ENCODE measurements around the gene SGMS2. TPM values are rescaled to one million over a fixed set of nuclear protein-coding genes. Genes with fewer than 3 reads are reported as not detected.

Gene SGMS2
- total RNA-seq, result 100 to 1,000 TPM; 278 to 487 (median 347) TPM

DNA sequence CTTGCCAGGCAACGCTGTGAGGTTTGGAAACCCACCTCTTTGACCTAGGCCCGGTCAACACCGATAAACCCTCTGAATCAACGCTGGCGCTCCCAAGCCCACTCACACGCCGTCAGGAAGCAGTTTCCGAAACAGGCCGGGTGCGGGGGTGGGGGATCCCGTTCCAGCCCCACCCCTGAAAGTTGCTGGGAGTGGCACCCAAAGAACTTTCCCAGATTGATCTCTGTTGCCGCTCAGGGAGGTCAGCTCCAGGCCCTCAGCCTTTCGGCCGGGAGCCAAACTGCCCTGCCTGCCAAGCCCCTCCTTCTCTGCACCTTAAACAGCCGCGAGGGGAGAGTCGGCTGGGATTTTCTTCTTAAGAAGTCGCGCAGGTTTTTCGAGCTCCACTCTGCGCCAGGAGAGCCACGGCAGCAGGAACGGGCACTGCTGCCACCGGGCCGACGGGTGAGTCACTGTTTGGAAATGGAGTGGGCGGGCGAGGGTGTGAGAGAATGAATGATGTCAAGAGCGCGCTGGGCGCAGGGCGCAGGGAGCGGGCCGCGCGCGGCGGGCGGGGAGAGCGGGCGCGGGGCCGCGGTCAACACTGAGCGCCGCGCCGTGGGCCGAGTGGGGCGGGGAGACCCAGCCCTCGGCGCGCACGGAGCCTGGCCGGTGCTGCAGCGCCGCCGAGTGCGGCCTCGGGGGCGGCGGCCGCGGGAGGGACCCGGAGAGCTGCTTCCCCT lies at the start of gene SGMS2:
Gene SGMS2 (plus strand): TSS at position 583 of the 722 bp plus-strand sequence. CDS start 70,622 bp downstream, outside the sequence.
- TF ChIP-seq EP300 (IDR thresholded peaks at IDR 0.05) (no peak), POLR2AphosphoS5 (IDR thresholded peaks at IDR 0.05) (peak; percentile 86 to 95)
- intact Hi-C loops (cut with DNase I), result loop anchor here (5.0 kb wide), 2 partner anchors 67 to 83 kb away; no protein-coding TSS in a partner anchor
- Histone ChIP-seq H3K4me1 (peaks cover 5 to 49% (median 42%) of the 10 kb centered on the region in 4 donors), H3K36me3 (no peaks in the 10 kb centered on the region), H3K4me3 (peak within 1 kb of the TSS; percentile 86 to 97 (median 96)), H3K27me3 (no peaks in the 10 kb centered on the region), H3K9me3 (no peaks in the 10 kb centered on the region), H3K27ac (replicated peaks in 1 of 4) (peak within 1 kb of the TSS; percentile 96 to 99 (median 96))
- WGBS, result 1% methylated on average over 14 of the region's 65 CpGs
- peak; percentile 97 for DNase-seq (ENCODE audit: extremely low spot score)

- no peaks in the 10 kb centered on the region for H3K4me1 ChIP-seq
- H3K36me3 ChIP-seq, result no peaks in the 10 kb centered on the region
- TF ChIP-seq EP300 (IDR thresholded peaks at IDR 0.05) (no peak), POLR2A (IDR thresholded peaks at IDR 0.05; ENCODE audit: low read depth) (no peak), POLR2AphosphoS5 (IDR thresholded peaks at IDR 0.05) (no peak)
- TF ChIP-seq, protein P1, sequence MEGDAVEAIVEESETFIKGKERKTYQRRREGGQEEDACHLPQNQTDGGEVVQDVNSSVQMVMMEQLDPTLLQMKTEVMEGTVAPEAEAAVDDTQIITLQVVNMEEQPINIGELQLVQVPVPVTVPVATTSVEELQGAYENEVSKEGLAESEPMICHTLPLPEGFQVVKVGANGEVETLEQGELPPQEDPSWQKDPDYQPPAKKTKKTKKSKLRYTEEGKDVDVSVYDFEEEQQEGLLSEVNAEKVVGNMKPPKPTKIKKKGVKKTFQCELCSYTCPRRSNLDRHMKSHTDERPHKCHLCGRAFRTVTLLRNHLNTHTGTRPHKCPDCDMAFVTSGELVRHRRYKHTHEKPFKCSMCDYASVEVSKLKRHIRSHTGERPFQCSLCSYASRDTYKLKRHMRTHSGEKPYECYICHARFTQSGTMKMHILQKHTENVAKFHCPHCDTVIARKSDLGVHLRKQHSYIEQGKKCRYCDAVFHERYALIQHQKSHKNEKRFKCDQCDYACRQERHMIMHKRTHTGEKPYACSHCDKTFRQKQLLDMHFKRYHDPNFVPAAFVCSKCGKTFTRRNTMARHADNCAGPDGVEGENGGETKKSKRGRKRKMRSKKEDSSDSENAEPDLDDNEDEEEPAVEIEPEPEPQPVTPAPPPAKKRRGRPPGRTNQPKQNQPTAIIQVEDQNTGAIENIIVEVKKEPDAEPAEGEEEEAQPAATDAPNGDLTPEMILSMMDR (IDR thresholded peaks at IDR 0.05), result no peak
- no peak overlapping the region for H3K4me3 ChIP-seq
- no peaks in the 10 kb centered on the region for H3K27me3 ChIP-seq
- no peak overlapping the region for H3K27ac ChIP-seq (replicated peaks in 1 of 4)
- no peaks in the 10 kb centered on the region for H3K9me3 ChIP-seq
- DNase-seq (ENCODE audit: extremely low spot score), result no peak
- intact Hi-C loops (cut with DNase I), result no loop called here
These were observed 46.8 kb upstream of the SGMS2 start for GRCh38 chr4:107777890-107778289.

- Histone ChIP-seq H3K27ac (replicated peaks in 1 of 4) (no peak overlapping the region), H3K27me3 (no peaks in the 10 kb centered on the region), H3K4me1 (no peaks in the 10 kb centered on the region), H3K9me3 (no peaks in the 10 kb centered on the region), H3K36me3 (no peaks in the 10 kb centered on the region), H3K4me3 (no peak overlapping the region)
- DNase-seq (ENCODE audit: extremely low spot score), result no peak
- WGBS, result 91% methylated on average over 2 of the region's 2 CpGs
- intact Hi-C loops (cut with DNase I), result no loop called here
- TF ChIP-seq POLR2A (IDR thresholded peaks at IDR 0.05; ENCODE audit: low read depth), result no peak
- TF ChIP-seq, protein P1 (IDR thresholded peaks at IDR 0.05), result no peak
- TF ChIP-seq POLR2AphosphoS5 (IDR thresholded peaks at IDR 0.05), result no peak
- no peak for TF ChIP-seq EP300 (IDR thresholded peaks at IDR 0.05)
These were observed 45.8 kb upstream of the SGMS2 start for GRCh38 chr4:107778784-107779530.

DNA sequence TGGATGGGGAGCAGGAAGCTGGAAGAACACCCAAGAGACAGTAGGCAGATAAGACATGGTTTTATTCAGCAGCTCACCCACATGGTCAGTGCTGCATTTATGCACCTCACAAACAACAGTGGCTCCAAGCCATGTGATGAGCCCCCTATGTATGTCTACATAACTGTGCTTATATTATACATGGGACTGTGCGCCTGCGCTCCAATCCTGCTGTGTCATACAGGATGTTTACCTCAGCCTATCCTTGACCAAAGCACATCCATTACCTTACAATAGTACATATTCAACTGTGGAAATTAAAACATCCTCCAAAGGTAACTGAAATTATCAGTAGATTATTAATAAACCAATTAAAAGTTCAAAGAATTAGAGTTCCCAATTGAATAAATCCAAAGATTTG lies 44.1 kb upstream of the SGMS2 start:
- no peaks in the 10 kb centered on the region for H3K36me3 ChIP-seq
- no peaks in the 10 kb centered on the region for H3K9me3 ChIP-seq
- TF ChIP-seq POLR2AphosphoS5 (IDR thresholded peaks at IDR 0.05) (no peak), EP300 (IDR thresholded peaks at IDR 0.05) (no peak), POLR2A (IDR thresholded peaks at IDR 0.05; ENCODE audit: low read depth) (no peak)
- TF ChIP-seq, protein P1 (IDR thresholded peaks at IDR 0.05), result no peak
- DNase-seq (ENCODE audit: extremely low spot score), result no peak
- intact Hi-C loops (cut with DNase I), result no loop called here
- WGBS, result 100% methylated on average over 2 of the region's 2 CpGs
- no peak overlapping the region for H3K27ac ChIP-seq (replicated peaks in 1 of 4)
- no peaks in the 10 kb centered on the region for H3K27me3 ChIP-seq
- no peak overlapping the region for H3K4me3 ChIP-seq
- no peaks in the 10 kb centered on the region for H3K4me1 ChIP-seq

GRCh38 chr4:107791902-107792301 lies 32.8 kb upstream of the SGMS2 start:
- peaks cover 0 to 4% (median 0%) of the 10 kb centered on the region in 4 donors for H3K4me1 ChIP-seq
- TF ChIP-seq, protein P1 (IDR thresholded peaks at IDR 0.05), result no peak
- TF ChIP-seq POLR2A (IDR thresholded peaks at IDR 0.05; ENCODE audit: low read depth), result no peak
- TF ChIP-seq EP300 (IDR thresholded peaks at IDR 0.05), result no peak
- no peak for TF ChIP-seq POLR2AphosphoS5 (IDR thresholded peaks at IDR 0.05)
- no peaks in the 10 kb centered on the region for H3K36me3 ChIP-seq
- WGBS, result 61% methylated on average over 3 of the region's 3 CpGs
- H3K27me3 ChIP-seq, result no peaks in the 10 kb centered on the region
- no peak overlapping the region for H3K27ac ChIP-seq (replicated peaks in 1 of 4)
- peaks cover 0 to 4% (median 0%) of the 10 kb centered on the region in 4 donors for H3K9me3 ChIP-seq
- intact Hi-C loops (cut with DNase I), result no loop called here
- DNase-seq (ENCODE audit: extremely low spot score), result no peak
- H3K4me3 ChIP-seq, result no peak overlapping the region
